Measurements from ENCODE around the gene CHAD.

GRCh38 chr17:50517011-50517410 is 48.3 kb upstream of the CHAD start:
- TF ChIP-seq CTCF (conservative IDR thresholded peaks at IDR 0.05) = no peak
- no peak for TF ChIP-seq ZFX (IDR thresholded peaks at IDR 0.05)

Data from C4-2B (cell line).